DND-41 (cell line): ENCODE data around the gene C19orf47.
A peak's percentile ranks its signal among the peaks of the same experiment; 100 is the strongest.

Experiments
- ATAC-seq: fragments of 200-7000 bp; cut with Tn5 transposase; 3 replicates; pipeline ENCODE4 v1.9.1; 2021; ENCODE audit warnings: low read depth; ENCODE audit not compliant: insufficient read depth
- DNase-seq: peaks from one replicate; pipeline ENCODE4 v3.0.0-alpha.2; 2020
- H2AFZ ChIP-seq: 2 replicates; pipeline ENCODE4 v1.6.0; 2012; ENCODE audit warnings: low read depth, low read length
- H3K27ac ChIP-seq: 2 replicates; pipeline ENCODE4 v1.5.1; 2012; ENCODE audit warnings: low read length, inconsistent platforms
- H3K27me3 ChIP-seq: fragments of 200-600 bp; sonication (generic); 2 replicates; pipeline ENCODE4 v1.6.0; 2012; ENCODE audit warnings: low read length, mild to moderate bottlenecking, inconsistent platforms; ENCODE audit not compliant: insufficient read depth, poor library complexity
- H3K36me3 ChIP-seq: 2 replicates; pipeline ENCODE4 v1.5.1; 2012; ENCODE audit warnings: low read length, inconsistent platforms; ENCODE audit not compliant: insufficient read depth
- H3K4me1 ChIP-seq: 2 replicates; pipeline ENCODE4 v1.5.1; 2012; ENCODE audit warnings: mild to moderate bottlenecking, low read length; ENCODE audit not compliant: insufficient read depth
- H3K4me2 ChIP-seq: 2 replicates; pipeline ENCODE4 v1.6.0; 2012; ENCODE audit warnings: mild to moderate bottlenecking, moderate library complexity, low read length, inconsistent platforms; ENCODE audit not compliant: insufficient read depth
- H3K4me3 ChIP-seq, 2 experiments: fragments of 200-600 bp in 1 of 2; shearing (Covaris generic) in 1 of 2; 2 replicates each; pipeline ENCODE4 v1.5.1; 2012 to 2016; ENCODE audit warnings: inconsistent platforms in 2 of 2, low read length in 2 of 2, mild to moderate bottlenecking in 2 of 2, low read depth in 1 of 2, moderate library complexity in 1 of 2
- H3K79me2 ChIP-seq: 2 replicates; pipeline ENCODE4 v1.6.0; 2012; ENCODE audit warnings: low read length, inconsistent platforms; ENCODE audit not compliant: insufficient read depth
- H3K9ac ChIP-seq: 2 replicates; pipeline ENCODE4 v1.6.0; 2012; ENCODE audit warnings: low read depth, mild to moderate bottlenecking, inconsistent platforms, low read length, moderate library complexity
- H3K9me3 ChIP-seq: 2 replicates; pipeline ENCODE4 v1.5.1; 2012; ENCODE audit warnings: low read length, moderate library complexity, mild to moderate bottlenecking, inconsistent platforms; ENCODE audit not compliant: insufficient read depth, severe bottlenecking
- H4K20me1 ChIP-seq: 2 replicates; pipeline ENCODE4 v1.6.0; 2012; ENCODE audit warnings: low read length; ENCODE audit not compliant: insufficient read depth
- EZH2 ChIP-seq: IDR thresholded peaks from 3 replicates; pipeline ENCODE4 v1.6.1; 2012; ENCODE audit warnings: borderline replicate concordance, low read depth, mild to moderate bottlenecking, moderate library complexity, low read length, inconsistent platforms; ENCODE audit not compliant: severe bottlenecking
- TF ChIP-seq, protein P1 (sequence below): IDR thresholded peaks from 2 replicates; pipeline ENCODE4 v1.5.1; 2012; ENCODE audit warnings: borderline replicate concordance, low read length, moderate library complexity, mild to moderate bottlenecking; ENCODE audit not compliant: poor library complexity, severe bottlenecking; ENCODE audit errors: extremely low read depth

The C19orf47 gene

DNA sequence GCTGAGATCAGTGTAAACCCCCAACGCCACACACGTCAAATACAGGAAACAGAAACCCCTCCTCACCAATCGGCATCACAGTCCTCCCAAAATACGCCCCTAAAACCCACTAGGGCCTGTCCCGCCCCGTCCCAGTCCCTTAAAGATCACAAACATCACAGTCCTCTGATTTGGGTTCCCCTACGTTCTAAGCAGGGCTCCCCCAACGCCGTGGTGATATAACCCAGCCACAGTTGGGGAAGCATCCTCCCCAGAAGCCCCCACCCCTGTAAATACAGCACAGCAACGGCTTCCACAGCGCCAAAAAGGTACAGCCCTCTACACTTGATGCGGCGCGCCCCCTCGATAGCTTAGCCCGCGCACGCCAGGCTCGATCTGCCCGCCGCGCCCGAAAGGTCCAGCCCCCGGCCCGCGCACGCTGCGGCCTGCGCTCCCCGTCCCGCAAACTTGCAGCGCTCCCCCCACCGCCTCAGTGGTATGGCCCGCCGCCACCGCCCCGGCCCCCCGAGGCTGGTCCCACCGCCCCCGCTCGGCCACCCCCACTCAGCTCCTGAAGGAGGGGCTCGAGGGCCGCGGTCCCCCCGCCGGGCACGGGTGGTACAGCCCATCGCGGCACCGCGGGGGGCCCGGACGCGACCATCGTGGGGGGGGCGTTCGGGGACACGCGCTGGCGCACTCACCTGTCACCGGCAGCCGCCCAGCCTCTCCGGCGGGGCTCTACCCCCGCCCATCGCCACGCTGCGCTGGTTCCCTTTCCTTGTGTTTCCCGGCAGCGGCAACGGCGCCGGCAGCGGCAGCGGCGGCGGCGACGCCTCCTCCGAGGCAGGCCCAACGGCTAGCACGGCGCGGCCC lies 63.5 kb downstream of the C19orf47 start, which contains the start of gene AKT2:
TSS of gene AKT2 (minus strand) at position 845 of the 852 bp plus-strand sequence. CDS start 20,078 bp downstream, outside the sequence.
- peaks cover 25% of the 10 kb centered on the region for H3K36me3 ChIP-seq
- H3K4me3 ChIP-seq, result peak within 1 kb of the TSS; percentile 48 to 94; a peak in 3 of 4 replicates
- H3K27me3 ChIP-seq, result no peaks in the 10 kb centered on the region
- no peaks in the 10 kb centered on the region for H3K9me3 ChIP-seq
- ATAC-seq, result peak; percentile 56
- H3K9ac ChIP-seq, result peak within 1 kb of the TSS; percentile 98
- no peak for TF ChIP-seq EZH2
- TF ChIP-seq, protein P1, sequence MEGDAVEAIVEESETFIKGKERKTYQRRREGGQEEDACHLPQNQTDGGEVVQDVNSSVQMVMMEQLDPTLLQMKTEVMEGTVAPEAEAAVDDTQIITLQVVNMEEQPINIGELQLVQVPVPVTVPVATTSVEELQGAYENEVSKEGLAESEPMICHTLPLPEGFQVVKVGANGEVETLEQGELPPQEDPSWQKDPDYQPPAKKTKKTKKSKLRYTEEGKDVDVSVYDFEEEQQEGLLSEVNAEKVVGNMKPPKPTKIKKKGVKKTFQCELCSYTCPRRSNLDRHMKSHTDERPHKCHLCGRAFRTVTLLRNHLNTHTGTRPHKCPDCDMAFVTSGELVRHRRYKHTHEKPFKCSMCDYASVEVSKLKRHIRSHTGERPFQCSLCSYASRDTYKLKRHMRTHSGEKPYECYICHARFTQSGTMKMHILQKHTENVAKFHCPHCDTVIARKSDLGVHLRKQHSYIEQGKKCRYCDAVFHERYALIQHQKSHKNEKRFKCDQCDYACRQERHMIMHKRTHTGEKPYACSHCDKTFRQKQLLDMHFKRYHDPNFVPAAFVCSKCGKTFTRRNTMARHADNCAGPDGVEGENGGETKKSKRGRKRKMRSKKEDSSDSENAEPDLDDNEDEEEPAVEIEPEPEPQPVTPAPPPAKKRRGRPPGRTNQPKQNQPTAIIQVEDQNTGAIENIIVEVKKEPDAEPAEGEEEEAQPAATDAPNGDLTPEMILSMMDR, result no peak
- H3K4me2 ChIP-seq, result peak within 1 kb of the TSS; percentile 90
- peak within 1 kb of the TSS; percentile 92 for H2AFZ ChIP-seq
- DNase-seq, result peak; percentile 87
- H3K27ac ChIP-seq, result peak within 1 kb of the TSS; percentile 99
- peaks cover 51% of the 10 kb centered on the region for H3K79me2 ChIP-seq
- peaks cover 44% of the 10 kb centered on the region for H4K20me1 ChIP-seq
- peaks cover 42% of the 10 kb centered on the region for H3K4me1 ChIP-seq

- H4K20me1 ChIP-seq, result peaks cover 48% of the 10 kb centered on the region
- no peak for DNase-seq
- peak overlapping the region; percentile 98 for H3K9ac ChIP-seq
- H3K9me3 ChIP-seq, result no peaks in the 10 kb centered on the region
- peak overlapping the region; percentile 96 for H3K27ac ChIP-seq
- H3K36me3 ChIP-seq, result peaks cover 25% of the 10 kb centered on the region
- no peak for TF ChIP-seq EZH2
- TF ChIP-seq, protein P1, result no peak
- peak overlapping the region; percentile 48 to 94; a peak in 3 of 4 replicates for H3K4me3 ChIP-seq
- no peak for ATAC-seq
- peaks cover 42% of the 10 kb centered on the region for H3K4me1 ChIP-seq
- H2AFZ ChIP-seq, result peak overlapping the region; percentile 92
- H3K4me2 ChIP-seq, result peak overlapping the region; percentile 82
- H3K27me3 ChIP-seq, result no peaks in the 10 kb centered on the region
- H3K79me2 ChIP-seq, result peaks cover 56% of the 10 kb centered on the region
Measured at GRCh38 chr19:40284251-40284500, 64.0 kb downstream of the C19orf47 start.

DNA sequence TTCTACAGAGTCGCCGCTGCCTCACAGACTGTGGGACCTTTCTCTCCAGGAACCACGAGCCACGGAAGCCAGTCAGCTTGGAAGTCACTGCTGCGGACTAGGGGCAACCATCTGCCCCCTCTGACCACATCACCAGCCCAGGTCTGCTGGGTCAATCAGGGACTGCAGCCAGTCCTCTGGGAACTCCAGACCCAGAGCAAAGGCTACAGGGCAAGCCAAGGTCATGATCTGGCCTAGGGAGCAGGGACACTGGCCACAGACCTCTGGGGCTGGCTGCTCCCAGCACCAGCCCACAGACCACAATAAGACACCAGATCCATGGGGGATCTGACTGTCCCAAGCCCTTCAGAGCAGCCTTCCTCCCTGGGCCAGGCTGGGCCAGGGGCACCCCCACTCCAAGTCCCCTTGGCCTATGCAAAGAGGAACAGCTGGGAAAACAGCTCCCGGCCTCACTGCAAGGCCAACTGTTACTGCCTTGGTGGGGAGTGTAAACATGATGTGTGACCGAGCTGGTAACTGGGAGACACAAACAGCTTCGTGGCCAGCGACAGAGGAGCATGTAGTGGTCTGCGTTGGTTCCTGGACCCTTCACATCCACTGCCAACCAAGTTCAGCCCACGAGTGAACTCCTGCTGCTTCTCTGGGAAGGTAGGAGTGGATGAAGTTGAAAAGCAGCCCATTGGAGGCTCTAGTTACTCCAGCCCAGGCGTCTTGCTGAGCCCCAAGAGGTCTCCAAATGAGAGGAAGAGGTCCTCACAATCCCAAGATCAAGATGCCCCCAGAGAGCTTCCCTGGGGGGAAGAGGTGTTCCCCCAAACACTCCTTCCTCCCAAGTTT lies 64.6 kb downstream of the C19orf47 start:
- Histone ChIP-seq H3K9ac (peak overlapping the region; percentile 98), H3K36me3 (peaks cover 25% of the 10 kb centered on the region), H3K79me2 (peaks cover 61% of the 10 kb centered on the region), H3K4me2 (peak overlapping the region; percentile 82), H3K27ac (peak overlapping the region; percentile 96), H3K4me1 (peaks cover 42% of the 10 kb centered on the region), H3K9me3 (no peaks in the 10 kb centered on the region), H3K27me3 (no peaks in the 10 kb centered on the region), H3K4me3 (peak overlapping the region; percentile 48 to 94; a peak in 3 of 4 replicates), H2AFZ (peak overlapping the region; percentile 92; the same call in 1 of the 2 replicates), H4K20me1 (peaks cover 53% of the 10 kb centered on the region)
- ATAC-seq, result no peak
- TF ChIP-seq EZH2, result no peak
- TF ChIP-seq, protein P1, result no peak
- no peak for DNase-seq
